SK-N-SH treated with all-trans-retinoic acid at 6 μM for 48 hours (cell line): Measurements from ENCODE around the gene BICD1.

Experiments
- CSRNP3 ChIP-seq: fragments of 250-450 bp; sonication (Bioruptor Pico); IDR thresholded peaks from 2 replicates; pipeline ENCODE4 v1.5.1; 2021; ENCODE audit warnings: mild to moderate bottlenecking, moderate library complexity
- POU6F1 ChIP-seq: fragments of 250-450 bp; sonication (Bioruptor Pico); IDR thresholded peaks from 2 replicates; pipeline ENCODE4 v1.8.0; 2021; ENCODE audit warnings: low read depth, mild to moderate bottlenecking, moderate library complexity, borderline replicate concordance
- RARB ChIP-seq: fragments of 250-450 bp; sonication (Bioruptor Pico); IDR thresholded peaks from 2 replicates; pipeline ENCODE4 v1.8.0; 2021; ENCODE audit warnings: mild to moderate bottlenecking, moderate library complexity
- ZC3H10 ChIP-seq: fragments of 250-450 bp; sonication (Bioruptor Pico); IDR thresholded peaks from 2 replicates; pipeline ENCODE4 v1.5.1; 2021; ENCODE audit warnings: mild to moderate bottlenecking, moderate library complexity
- ZFP3 ChIP-seq: fragments of 250-450 bp; sonication (Bioruptor Pico); IDR thresholded peaks from 2 replicates; pipeline ENCODE4 v1.5.0; 2020; ENCODE audit warnings: mild to moderate bottlenecking, moderate library complexity
- ZNF70 ChIP-seq: fragments of 450-650 bp; formaldehyde crosslinking; IDR thresholded peaks from 2 replicates; pipeline ENCODE4 v1.5.0; 2020; ENCODE audit warnings: mild to moderate bottlenecking, moderate library complexity
- TF ChIP-seq, protein P1 (sequence below): fragments of 250-450 bp; sonication (Bioruptor Pico); IDR thresholded peaks from 2 replicates; pipeline ENCODE4 v1.5.1; 2020; ENCODE audit warnings: low read depth, mild to moderate bottlenecking, moderate library complexity
- TF ChIP-seq, protein P2 (sequence below): fragments of 250-450 bp; sonication (Bioruptor Pico); IDR thresholded peaks from 2 replicates; pipeline ENCODE4 v1.5.0; 2020; ENCODE audit warnings: mild to moderate bottlenecking, moderate library complexity

- TF ChIP-seq, protein P1, sequence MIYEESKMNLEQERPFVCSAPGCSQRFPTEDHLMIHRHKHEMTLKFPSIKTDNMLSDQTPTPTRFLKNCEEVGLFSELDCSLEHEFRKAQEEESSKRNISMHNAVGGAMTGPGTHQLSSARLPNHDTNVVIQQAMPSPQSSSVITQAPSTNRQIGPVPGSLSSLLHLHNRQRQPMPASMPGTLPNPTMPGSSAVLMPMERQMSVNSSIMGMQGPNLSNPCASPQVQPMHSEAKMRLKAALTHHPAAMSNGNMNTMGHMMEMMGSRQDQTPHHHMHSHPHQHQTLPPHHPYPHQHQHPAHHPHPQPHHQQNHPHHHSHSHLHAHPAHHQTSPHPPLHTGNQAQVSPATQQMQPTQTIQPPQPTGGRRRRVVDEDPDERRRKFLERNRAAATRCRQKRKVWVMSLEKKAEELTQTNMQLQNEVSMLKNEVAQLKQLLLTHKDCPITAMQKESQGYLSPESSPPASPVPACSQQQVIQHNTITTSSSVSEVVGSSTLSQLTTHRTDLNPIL (CRISPR knock-in tag): no peak
- TF ChIP-seq, protein P2, sequence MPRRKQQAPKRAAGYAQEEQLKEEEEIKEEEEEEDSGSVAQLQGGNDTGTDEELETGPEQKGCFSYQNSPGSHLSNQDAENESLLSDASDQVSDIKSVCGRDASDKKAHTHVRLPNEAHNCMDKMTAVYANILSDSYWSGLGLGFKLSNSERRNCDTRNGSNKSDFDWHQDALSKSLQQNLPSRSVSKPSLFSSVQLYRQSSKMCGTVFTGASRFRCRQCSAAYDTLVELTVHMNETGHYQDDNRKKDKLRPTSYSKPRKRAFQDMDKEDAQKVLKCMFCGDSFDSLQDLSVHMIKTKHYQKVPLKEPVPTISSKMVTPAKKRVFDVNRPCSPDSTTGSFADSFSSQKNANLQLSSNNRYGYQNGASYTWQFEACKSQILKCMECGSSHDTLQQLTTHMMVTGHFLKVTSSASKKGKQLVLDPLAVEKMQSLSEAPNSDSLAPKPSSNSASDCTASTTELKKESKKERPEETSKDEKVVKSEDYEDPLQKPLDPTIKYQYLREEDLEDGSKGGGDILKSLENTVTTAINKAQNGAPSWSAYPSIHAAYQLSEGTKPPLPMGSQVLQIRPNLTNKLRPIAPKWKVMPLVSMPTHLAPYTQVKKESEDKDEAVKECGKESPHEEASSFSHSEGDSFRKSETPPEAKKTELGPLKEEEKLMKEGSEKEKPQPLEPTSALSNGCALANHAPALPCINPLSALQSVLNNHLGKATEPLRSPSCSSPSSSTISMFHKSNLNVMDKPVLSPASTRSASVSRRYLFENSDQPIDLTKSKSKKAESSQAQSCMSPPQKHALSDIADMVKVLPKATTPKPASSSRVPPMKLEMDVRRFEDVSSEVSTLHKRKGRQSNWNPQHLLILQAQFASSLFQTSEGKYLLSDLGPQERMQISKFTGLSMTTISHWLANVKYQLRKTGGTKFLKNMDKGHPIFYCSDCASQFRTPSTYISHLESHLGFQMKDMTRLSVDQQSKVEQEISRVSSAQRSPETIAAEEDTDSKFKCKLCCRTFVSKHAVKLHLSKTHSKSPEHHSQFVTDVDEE (CRISPR knock-in tag): no peak
- no peak for TF ChIP-seq ZC3H10
- TF ChIP-seq POU6F1 (CRISPR knock-in tag): no peak
- TF ChIP-seq RARB (CRISPR knock-in tag): no peak
- no peak for TF ChIP-seq CSRNP3 (CRISPR knock-in tag)
- TF ChIP-seq ZNF70: no peak
- TF ChIP-seq ZFP3 (CRISPR knock-in tag): no peak
Measured at GRCh38 chr12:32253154-32253790, 146.6 kb downstream of the BICD1 start.
